ENCODE data around the gene PSG2.
"Not testable (repeated sequence)": the region's sequence is repeated elsewhere in the genome, so short reads cannot be mapped to it uniquely, and the experiment has no call there.

The PSG2 gene

DNA sequence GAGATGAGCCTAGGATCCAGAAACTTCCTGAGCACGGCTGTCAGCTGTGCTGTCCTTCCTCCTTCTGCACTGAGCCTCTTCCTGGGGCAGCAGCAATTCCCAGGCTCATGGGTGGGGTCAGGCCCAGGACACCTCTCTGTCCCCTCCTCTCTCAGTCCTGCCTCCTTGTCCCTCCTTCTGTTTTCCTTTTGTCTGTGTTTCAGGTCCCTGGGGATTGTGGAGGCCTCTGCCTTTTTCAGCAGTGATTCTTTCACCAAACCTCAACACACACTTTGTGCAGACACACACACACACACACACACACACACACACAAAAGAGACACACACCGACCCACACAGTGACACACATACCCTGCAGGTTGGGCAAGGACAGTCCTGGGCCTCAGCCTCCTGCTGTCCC lies at the start of gene PSG2:
PSG2 (minus strand) TSS at position 101 of the 400 bp plus-strand sequence. CDS start 132 bp downstream, outside the sequence.
- DNase-seq, result not testable (repeated sequence)

DNA sequence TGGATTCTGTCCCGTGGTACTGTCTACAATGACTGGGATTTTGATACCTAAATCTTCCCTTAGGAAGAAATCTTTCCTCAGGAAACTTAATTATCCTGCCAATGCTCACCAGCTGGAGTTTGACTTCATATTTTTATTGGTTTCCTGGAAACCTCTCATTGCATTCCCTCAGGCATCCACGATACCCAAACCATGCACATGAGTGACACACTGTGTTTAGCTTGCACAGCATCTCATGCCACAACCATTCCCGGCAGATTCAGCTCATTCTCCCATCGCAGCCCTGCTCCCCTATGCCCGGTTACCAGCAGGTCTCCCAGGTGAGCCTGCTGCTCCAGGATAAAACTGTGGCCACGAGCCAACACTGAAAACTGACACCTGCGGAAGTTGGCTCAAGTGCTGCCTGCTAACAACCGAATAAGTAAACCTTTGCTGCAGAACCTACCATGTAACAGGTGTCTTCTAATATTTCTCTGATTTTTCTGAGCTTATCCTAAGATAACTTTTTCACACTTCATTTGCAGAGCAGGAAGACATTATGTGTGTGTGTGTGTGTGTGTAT lies 48.9 kb upstream of the PSG2 start:
- DNase-seq, result not testable (repeated sequence)

DNA sequence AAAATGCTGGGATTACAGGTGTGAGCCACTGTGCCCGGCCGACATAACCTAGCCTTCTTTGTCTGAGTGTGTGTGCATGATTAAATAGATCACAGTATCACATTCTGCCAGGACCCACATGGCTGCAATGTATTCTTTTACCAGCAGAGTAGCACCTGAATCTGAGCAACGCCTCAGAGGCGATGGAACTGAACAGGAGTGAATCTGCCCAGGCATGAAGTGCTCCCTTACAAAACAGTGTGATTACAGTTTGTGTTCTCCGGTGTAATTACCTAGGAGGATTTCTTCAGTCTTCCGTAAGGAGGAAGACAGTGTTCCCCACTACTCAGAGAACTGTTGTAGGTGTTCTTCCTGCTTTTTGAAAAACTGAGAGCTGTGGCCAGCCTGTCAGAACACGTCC lies 46.7 kb upstream of the PSG2 start:
- not testable (repeated sequence) for DNase-seq

DNA sequence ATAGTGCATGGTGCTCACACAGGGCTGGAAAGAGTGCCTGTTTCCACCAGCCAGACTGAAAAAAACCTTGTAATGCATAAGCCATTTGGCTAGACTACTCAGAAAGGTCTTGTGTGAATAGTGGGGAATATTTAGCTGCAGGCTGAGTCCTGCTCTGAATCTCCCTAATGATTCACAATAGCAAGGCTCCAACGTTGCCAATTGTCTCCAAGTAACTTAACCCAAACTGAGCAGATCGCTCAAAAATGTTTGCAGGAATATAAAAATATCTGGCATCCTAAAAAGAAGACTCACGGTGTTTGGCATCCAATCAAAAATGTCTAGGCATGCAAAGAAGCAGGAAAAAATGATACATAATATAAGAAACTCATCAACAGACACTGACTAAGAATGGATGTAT lies 44.8 kb upstream of the PSG2 start:
- not testable (repeated sequence) for DNase-seq

DNA sequence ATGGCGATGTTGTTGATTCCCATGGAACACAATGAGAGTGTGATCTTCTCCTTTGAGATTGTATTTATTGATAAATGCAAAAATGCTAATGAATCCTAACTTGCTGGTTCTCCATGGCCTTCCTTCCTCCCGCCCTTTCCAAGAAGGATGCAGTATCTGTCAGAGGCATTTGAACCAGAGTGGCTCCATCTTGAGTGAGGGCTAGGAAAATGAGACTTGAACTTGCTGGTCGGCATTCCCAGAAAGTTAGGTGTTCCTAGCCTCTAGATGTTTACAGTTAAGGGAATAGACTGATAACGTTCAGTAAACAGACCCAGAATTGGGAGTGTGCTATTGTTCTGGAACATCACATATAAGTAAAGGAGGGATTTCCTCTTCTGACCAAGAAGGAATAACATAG lies 44.2 kb upstream of the PSG2 start:
- no peak for DNase-seq

DNA sequence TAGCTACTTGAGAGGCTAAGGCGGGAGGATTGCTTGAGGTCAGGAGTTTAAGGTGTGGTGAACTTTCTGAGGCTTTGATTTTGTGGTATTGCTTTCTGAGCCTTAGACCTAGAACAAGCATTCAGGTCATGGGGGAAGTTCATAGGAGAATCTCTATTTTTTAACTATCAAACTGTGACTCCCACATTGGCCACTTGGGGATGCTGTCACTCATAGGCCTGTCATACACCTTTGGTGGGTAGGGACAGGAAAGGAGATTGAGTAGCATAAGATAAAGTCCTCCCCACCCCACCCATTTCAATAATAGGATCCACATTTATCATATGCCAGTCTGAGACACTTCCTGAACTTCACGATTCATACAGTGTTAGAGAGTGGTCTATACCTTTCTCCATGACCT lies 41.9 kb upstream of the PSG2 start:
- no peak for DNase-seq

DNA sequence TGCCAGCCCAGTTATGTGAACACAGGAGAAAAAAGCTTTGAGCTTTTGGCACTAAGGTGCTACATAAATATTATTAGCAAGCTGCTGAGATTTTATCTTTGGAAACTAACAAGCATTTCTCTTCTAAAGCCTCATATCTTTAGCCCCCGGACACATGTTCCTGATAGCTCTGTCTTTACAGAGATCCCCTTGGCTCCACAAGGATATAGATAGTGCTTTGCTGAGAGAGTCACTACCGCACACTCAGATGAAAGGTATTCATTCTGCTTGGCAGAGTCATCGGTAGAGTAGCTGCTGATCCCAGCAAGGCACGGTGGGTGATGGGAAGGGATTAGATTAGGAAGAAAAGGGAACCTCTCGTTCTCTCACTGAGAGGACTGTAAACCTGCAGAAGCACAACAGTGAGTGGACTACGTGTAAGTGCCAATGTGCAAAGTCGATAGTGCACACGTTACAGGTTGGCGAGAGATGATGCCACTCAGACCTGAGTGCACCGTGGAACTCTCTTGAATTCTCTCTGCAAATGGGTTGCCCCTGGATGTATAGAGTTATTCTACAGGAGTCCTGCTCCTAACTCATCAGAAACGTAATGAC lies 38.0 kb upstream of the PSG2 start:
- DNase-seq, result not testable (repeated sequence)

DNA sequence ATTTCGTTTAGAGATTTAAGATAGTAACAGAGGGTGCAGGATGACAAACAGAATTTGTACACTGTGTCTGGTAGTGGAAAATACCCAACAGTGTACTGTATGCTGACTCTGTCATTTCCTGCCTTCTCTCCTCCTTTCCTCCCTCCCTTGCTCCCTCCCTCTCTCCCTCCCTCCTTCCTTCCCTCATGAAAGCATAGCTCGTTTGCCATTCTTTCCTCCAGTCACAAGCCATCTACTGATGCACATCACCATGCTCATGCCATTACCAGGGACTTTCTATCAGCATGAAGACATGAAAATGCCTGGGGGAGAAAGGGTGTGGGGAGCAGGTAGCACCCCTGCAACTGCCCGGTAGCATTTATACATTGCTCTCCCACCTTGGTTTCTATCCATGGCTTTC lies 37.0 kb upstream of the PSG2 start:
- not testable (repeated sequence) for DNase-seq

DNA sequence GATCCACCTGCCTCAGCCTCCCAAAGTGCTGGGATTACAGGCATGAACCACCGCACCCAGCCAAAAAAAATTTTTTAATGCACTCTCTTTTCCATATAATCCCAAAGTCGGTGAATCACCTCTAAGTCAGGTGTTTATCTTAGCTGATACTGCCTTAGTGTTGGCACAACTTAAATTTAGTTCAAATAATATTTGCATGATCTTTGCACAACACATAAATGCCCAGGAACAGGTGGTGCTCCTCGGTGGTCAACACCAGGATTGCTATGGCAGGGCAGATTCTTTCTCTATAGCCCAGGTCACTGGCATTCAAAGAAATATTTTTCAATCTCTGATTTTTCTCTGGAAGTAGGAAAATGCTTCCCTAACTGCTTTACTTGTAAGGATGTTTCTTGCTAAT lies 33.9 kb upstream of the PSG2 start:
- DNase-seq, result not testable (repeated sequence)

DNA sequence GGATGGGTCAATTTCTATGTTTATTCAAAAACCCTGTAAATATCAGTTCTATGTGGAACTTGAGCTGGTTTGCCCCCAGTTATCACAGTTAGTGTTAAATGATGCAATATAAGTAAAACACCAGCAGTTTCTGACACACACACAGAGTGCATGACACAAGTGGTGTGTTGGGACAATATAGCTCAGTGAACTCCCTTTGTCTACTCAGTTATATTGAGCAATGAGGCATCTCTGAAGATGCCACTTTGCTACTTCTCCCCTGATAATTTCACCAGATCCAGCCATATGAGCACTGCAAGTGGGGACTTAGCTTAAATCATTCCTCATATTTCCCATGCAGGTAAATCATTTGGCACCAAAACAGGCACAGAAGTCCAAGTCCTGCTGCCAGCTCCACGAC lies 33.0 kb upstream of the PSG2 start:
- DNase-seq, result not testable (repeated sequence)

DNA sequence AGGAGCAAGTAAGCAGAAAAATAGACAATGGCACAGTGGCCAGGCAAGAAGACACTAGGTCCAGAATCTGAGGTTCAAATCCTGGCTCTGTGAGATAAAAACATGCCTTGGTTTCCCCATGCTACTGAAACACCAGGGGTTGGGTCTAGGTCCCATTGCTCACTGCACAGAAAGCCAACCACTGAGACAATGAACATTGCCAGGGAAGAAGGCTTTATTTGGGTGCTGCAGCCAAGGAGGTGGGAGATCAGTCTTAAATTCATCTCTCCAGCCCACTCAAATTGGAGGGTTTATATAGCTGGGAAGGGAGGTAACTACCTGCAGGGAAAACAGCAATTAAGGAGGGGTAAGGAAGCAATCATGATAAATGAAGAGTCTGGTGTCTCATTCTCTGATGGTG lies 32.6 kb upstream of the PSG2 start:
- DNase-seq, result not testable (repeated sequence)

DNA sequence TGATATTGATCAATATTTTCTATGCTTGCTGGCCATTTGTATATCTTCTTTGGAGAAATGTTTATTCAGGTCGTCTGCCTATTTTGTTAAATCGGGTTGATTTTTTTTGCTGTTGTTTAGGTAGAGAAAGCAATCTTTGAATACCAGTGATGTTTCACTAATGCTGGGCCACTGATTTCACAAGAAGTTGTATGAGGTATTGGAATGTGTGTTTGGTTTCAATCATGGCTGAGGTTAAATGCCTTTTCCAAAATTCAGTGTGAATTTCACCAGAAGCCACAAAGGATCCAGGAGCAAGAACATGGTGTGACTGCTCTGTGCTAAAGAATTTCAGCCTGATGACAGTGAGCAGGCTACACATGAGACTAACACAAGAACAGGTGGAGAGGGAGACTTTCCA lies 32.1 kb upstream of the PSG2 start:
- not testable (repeated sequence) for DNase-seq

DNA sequence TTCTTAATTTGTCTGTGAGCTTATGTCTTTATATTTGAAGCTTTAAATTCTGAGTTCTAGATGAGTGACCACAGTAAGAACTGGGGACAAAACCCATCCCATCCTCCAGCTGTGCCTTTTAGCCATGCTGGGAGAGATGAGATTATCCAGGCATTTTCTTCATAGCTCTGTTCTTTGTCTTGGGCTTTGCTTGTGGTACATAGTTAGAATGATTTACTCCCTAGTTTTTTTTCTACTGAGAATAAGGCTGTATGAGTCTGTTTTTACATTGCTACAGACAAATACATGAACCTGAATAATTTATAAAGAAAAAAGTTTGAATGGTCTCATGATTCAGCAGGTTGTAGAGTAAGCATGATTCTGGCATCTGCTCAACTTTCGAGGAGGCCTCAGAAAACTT lies 24.9 kb upstream of the PSG2 start:
- not testable (repeated sequence) for DNase-seq

DNA sequence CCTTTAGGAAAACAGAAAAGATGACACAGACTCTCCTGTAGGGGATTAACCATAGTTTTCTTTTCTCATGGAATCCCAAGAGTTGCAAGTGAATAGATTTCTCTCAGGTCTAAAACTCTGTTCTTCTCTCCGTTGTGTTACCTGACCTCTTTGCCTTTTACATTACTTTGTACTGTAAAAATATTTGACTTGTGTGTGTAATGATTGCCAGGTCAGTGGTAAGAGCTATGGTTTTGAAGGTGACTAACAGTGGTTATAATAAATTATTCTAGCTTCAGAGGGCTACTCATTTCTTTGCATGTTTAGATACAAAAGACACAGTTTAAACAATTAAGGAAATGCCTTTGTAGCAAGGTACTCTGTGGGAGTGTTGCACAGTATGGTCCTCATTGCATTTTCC lies 23.0 kb upstream of the PSG2 start:
- no peak for DNase-seq

DNA sequence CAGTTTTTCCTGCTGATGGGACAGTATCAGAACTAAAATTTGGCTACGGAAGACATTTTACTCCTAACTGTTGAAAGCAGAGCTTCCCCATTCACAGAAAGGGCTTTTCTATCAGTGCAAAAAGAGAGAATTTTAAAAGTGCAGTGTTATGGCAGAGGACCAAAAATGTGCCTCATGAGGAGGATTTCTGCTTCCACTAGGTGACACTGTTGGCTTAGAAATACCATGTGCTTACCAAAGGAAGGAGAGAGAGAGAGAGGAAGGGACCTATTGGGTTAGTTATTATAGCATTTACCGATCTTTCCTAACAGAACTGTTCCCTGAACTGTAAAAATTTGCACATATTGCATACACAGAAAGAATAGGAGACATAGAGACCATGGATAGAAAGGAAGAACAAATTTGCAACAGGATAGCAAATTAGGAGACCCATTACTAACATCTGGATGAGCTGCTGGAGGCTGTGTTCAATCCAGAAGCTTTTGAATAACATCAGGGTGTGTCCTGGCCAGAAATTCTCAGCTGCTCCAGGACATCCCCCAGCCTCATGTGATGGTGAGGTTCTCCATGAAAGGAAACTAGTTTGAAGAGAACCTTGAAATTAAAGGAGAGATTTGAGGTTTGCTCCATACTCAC lies 21.8 kb upstream of the PSG2 start:
- not testable (repeated sequence) for DNase-seq

DNA sequence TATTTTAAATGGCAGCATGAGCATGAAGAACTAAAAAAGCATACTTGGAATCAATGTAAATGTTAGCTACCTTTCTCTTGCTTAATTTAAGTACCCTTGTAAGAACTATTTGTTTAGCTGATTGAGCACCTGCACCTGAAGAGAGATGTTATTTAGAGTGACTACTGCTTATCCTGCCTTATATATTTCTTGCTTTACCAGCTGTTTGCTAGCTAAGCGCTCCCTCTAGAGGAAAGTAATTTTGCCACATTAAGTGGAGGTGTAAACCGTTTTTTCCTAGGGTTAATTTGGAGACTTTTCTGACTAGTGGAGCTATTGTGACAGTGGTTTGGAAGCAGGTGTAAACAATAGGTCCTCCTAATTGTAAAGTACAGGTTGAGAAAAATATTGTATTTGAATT lies 19.4 kb upstream of the PSG2 start:
- DNase-seq, result no peak

DNA sequence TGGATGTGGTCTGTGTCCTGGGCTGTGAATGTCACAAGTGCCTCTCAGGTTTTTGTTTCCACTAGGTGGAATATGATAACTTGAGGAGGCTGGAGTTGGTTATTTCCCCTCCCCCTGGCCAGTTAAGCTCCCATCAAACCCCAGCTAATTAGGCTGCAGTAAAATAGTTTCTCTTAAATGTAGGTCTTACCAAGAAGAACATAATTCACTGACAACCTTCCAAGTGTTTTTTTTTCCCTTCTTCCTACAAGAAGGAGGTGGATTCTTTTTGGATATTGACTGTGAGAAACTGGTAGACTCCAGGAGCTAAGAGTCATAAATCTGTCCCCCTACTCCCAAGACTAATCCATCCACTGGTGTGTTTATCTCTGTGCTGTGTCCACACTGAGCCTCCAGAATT lies 15.9 kb upstream of the PSG2 start:
- not testable (repeated sequence) for DNase-seq

DNA sequence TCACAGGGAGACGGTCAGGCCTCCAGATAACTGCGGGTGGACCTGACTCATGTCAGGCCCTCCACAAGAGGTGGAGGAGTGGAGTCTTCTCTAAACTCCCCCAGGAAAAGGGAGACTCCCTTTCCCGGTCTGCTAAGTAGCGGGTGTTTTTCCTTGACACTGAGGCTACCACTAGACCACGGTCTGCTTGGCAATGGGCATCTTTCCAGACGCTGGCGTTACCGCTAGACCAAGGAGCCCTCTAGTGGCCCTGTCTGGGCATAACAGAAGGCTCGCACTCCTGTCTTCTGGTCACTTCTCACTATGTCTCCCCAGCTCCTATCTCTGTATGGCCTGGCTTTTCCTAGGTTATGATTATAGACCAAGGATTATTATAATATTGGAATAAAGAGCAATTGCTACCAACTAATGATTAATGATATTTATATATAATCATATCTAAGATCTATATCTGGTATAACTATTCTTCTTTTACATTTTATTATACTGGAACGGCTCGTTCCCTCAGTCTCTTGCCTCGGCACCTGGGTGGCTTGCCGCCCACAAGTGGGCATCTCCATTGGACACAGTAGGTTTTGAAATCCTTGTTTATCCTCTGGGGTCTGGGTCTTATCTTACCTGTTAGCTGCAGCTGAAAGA lies 5.3 kb upstream of the PSG2 start:
- DNase-seq, result not testable (repeated sequence)

DNA sequence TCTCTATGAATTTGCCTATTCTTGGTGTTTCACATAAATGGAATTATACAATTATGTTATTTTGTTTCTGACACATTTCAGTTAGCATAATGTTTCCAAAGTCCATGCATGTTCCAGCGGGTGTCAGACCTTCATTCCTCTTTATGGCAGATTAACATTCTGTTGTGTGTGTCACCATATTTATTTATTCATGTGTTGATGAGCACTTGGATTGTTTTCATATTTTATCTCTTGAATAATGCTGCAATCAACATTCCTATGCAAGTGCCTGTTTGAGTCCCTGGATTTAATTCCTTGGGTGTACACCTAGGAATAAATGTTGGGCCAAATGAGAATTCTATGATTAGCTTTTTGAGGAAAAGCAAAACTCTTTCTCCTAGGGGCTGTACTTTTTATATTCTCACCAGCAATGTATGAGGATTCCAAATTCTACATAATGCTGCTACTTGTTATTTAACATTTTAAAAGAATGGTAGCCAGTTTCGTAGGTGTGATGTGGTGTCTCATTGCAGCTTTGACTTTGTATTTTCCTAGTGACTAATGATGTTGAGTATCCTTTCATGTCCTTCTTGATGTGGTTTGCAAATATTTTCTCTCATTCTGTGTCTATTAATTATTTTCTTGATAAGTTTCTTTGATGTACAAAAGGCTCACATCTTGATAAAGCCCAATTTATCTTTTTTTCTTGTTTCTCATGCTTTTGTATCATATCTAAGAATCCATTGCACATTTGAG lies 3.5 kb upstream of the PSG2 start:
- DNase-seq, result not testable (repeated sequence)

DNA sequence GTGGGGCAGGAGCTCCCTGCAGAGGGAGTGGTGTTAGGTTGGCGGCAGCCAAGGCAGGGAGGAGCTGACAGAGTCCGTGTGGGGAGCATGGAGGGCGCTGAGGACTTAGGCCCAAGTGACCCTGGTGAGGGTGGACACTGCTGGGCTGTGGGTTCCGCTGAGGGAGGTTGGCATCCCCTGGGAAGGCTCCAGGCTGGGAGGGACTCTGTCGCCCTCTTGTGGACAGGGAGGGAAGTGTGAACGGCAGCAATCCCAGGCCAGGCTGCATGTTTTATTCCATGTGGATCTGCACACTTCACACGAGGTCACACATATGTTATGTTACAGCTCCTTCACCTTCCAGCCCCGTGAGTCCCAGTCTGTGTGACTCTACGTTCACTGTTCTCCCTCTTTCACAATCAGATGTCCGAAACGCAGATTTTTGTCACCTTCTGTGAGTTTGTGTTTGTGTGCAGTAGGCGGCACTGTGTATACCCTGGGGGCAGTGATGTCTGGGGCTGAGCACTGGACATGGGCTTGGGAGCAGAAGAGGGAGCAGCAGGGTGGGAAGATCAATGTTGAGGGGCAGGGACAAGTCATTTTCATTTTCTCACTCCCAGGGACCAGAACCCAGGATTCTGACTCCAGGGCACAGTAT lies 1.8 kb upstream of the PSG2 start:
- not testable (repeated sequence) for DNase-seq

DNA sequence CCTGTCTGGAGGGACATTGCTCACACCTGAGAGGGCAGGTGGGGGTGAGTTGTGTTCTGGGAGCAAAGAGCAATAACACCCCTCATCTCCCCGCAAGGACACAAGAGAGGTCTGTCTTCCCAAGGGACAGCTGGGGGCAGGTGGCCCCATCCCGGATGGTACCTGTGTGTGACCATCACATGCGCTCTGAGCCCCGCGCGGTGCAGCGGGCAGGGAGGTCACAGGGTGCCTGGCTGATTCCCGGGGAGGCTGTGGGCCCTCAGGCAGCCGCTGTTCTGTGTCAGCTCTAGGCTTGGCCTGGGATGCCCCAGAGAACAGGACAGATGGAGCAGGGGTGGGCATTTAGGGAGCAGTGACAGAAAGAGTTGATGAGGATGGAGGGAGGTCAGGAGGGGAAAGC lies 1.2 kb upstream of the PSG2 start:
- not testable (repeated sequence) for DNase-seq

DNA sequence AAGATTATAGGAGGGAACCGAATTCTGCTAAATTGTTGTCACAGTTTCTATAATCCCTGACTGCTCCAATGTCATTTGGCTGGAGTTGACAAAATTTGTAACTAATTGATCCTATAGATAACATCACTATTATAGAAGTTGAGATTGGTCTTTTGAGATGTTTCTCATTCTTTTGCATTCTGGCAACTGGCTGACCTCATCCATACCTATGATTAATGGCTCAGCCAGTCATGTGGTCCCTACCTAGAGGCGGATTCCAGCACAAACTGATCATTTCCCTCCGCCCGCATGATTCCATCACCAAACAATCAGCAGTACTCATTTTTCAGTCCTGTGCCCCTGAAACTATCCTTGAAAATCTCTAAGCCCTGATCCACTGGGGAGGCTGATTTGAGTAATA lies 4.2 kb downstream of the PSG2 start:
- DNase-seq, result no peak

DNA sequence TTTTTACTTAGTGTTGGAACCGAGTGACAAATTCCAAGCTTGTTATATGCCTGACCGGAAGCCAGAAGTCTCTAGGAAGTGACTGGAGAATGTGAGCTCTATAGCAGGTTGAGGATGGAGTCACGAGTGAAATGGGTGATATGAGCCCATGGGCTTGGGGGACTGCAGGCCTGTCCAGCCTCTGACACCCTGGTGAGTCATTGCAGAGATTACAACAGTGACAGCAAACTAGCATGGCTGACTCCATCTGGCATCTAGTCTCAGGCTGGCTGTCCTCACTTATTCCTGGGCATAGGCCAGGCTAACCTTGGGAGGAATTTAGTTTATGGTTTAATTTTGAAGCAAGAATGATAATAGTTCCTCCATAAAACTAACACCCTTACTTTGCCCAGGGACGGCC lies 4.6 kb downstream of the PSG2 start:
- DNase-seq, result not testable (repeated sequence)
